ENCODE measurements around the gene ITGAV. TPM values are rescaled to one million over a fixed set of nuclear protein-coding genes. Genes with fewer than 3 reads are reported as not detected.
"Not testable (repeated sequence)": the region's sequence is repeated elsewhere in the genome, so short reads cannot be mapped to it uniquely, and the experiment has no call there.

The ITGAV gene
- total RNA-seq, 1 experiment from 2014 or later: 4.9 TPM

GRCh38 chr2:186554850-186555671 lies 34.8 kb upstream of the ITGAV start:
- H3K27ac ChIP-seq (ENCODE audit: low read length): no peak overlapping the region
- H3K9me3 ChIP-seq (ENCODE audit: low read length): no peaks in the 10 kb centered on the region
- H3K4me1 ChIP-seq (ENCODE audit: low read length): no peaks in the 10 kb centered on the region
- H3K9ac ChIP-seq (ENCODE audit: low read length): no peak overlapping the region
- no peaks in the 10 kb centered on the region for H3K9me2 ChIP-seq (replicated peaks; ENCODE audit: insufficient read depth, low read length)
- H3K36me3 ChIP-seq (ENCODE audit: insufficient read depth, low read length): no peaks in the 10 kb centered on the region
- H3K4me3 ChIP-seq (ENCODE audit: low read length): no peak overlapping the region
- DNase-seq: no peak
- no peaks in the 10 kb centered on the region for H3K79me2 ChIP-seq (ENCODE audit: low read length)
- H3K4me2 ChIP-seq (ENCODE audit: low read depth, low read length, poor library complexity, severe bottlenecking): no peak overlapping the region
- no peak overlapping the region for H2AFZ ChIP-seq (ENCODE audit: low read length)
- no peaks in the 10 kb centered on the region for H4K20me1 ChIP-seq (ENCODE audit: insufficient read depth, low read depth, low read length)
- no peaks in the 10 kb centered on the region for H3K27me3 ChIP-seq (ENCODE audit: low read length)

DNA sequence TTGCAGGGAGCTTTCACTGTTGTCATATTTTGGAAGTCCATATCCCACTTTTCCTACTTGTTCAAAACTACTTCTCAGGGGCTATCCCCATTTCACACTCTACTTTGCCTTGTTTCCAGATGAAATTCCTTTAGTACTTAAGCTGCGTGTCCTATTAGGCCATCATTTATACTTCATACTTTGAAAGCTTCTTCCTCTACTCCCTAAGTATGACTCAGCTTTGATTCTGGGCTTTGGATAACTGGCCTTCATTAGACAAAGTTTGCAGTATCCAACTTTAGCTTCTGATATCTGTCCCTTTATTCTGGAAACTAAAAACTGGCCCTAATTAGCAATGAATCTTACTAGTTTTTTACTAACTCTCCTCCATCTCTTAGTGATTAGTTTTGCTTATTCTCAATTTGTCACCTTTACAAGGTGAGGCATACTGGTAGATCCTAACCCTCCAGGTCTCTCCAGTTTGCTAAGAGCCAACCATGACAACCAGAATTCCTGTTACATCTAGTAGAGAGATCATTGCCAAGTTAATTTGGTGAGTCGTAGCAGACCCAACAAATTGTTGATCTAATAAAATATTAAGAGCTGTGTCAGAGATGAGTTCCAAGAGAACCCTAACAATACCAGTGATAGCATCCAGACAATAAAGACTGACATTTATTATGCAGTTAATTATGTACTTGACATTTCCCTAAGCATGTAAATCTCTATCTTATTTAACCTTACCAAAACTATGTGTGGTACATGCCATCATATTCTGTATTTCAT lies 31.2 kb upstream of the ITGAV start:
- no peak overlapping the region for H3K4me2 ChIP-seq (ENCODE audit: low read depth, low read length, poor library complexity, severe bottlenecking)
- H3K4me3 ChIP-seq (ENCODE audit: low read length): no peak overlapping the region
- H3K9me3 ChIP-seq (ENCODE audit: low read length): no peaks in the 10 kb centered on the region
- no peak overlapping the region for H3K27ac ChIP-seq (ENCODE audit: low read length)
- no peaks in the 10 kb centered on the region for H3K4me1 ChIP-seq (ENCODE audit: low read length)
- H3K9ac ChIP-seq (ENCODE audit: low read length): no peak overlapping the region
- H3K27me3 ChIP-seq (ENCODE audit: low read length): no peaks in the 10 kb centered on the region
- no peaks in the 10 kb centered on the region for H3K79me2 ChIP-seq (ENCODE audit: low read length)
- H3K36me3 ChIP-seq (ENCODE audit: insufficient read depth, low read length): no peaks in the 10 kb centered on the region
- no peak overlapping the region for H2AFZ ChIP-seq (ENCODE audit: low read length)
- no peak for DNase-seq
- H3K9me2 ChIP-seq (replicated peaks; ENCODE audit: insufficient read depth, low read length): no peaks in the 10 kb centered on the region
- no peaks in the 10 kb centered on the region for H4K20me1 ChIP-seq (ENCODE audit: insufficient read depth, low read depth, low read length)

- H3K9me2 ChIP-seq (replicated peaks; ENCODE audit: insufficient read depth, low read length): no peaks in the 10 kb centered on the region
- no peaks in the 10 kb centered on the region for H3K79me2 ChIP-seq (ENCODE audit: low read length)
- no peak overlapping the region for H3K4me2 ChIP-seq (ENCODE audit: low read depth, low read length, poor library complexity, severe bottlenecking)
- H3K9me3 ChIP-seq (ENCODE audit: low read length): no peaks in the 10 kb centered on the region
- H3K36me3 ChIP-seq (ENCODE audit: insufficient read depth, low read length): no peaks in the 10 kb centered on the region
- no peaks in the 10 kb centered on the region for H3K4me1 ChIP-seq (ENCODE audit: low read length)
- no peaks in the 10 kb centered on the region for H3K27me3 ChIP-seq (ENCODE audit: low read length)
- no peak overlapping the region for H3K4me3 ChIP-seq (ENCODE audit: low read length)
- H3K9ac ChIP-seq (ENCODE audit: low read length): no peak overlapping the region
- no peak overlapping the region for H2AFZ ChIP-seq (ENCODE audit: low read length)
- DNase-seq: no peak
- H4K20me1 ChIP-seq (ENCODE audit: insufficient read depth, low read depth, low read length): no peaks in the 10 kb centered on the region
- no peak overlapping the region for H3K27ac ChIP-seq (ENCODE audit: low read length)
Observed at GRCh38 chr2:186559370-186559769, 30.5 kb upstream of the ITGAV start.

DNA sequence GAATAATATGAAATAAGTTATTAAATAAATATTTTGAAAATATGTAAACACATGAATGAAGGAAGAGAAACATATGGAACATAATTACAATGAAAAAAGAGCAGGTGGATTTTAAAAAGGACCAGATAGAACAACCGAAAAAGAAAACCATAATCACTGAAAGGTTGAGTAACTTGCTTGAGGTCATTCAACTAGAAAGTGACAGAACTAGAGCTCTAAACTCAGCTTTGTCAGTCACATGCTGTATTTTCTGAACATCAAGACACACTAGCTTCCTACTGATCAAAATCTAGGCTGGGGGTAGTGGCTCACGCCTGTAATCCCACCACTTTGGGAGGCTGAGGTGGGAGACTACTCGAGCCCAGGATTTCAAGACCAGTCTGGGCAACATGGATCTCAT lies 30.0 kb upstream of the ITGAV start:
- H4K20me1 ChIP-seq (ENCODE audit: insufficient read depth, low read depth, low read length): no peaks in the 10 kb centered on the region
- no peak for DNase-seq
- H3K27me3 ChIP-seq (ENCODE audit: low read length): no peaks in the 10 kb centered on the region
- no peaks in the 10 kb centered on the region for H3K9me3 ChIP-seq (ENCODE audit: low read length)
- no peaks in the 10 kb centered on the region for H3K9me2 ChIP-seq (replicated peaks; ENCODE audit: insufficient read depth, low read length)
- H3K4me1 ChIP-seq (ENCODE audit: low read length): no peaks in the 10 kb centered on the region
- H3K4me2 ChIP-seq (ENCODE audit: low read depth, low read length, poor library complexity, severe bottlenecking): no peak overlapping the region
- H2AFZ ChIP-seq (ENCODE audit: low read length): no peak overlapping the region
- no peak overlapping the region for H3K9ac ChIP-seq (ENCODE audit: low read length)
- H3K4me3 ChIP-seq (ENCODE audit: low read length): no peak overlapping the region
- no peaks in the 10 kb centered on the region for H3K79me2 ChIP-seq (ENCODE audit: low read length)
- no peaks in the 10 kb centered on the region for H3K36me3 ChIP-seq (ENCODE audit: insufficient read depth, low read length)
- H3K27ac ChIP-seq (ENCODE audit: low read length): no peak overlapping the region

- no peaks in the 10 kb centered on the region for H3K9me3 ChIP-seq (ENCODE audit: low read length)
- no peaks in the 10 kb centered on the region for H3K4me1 ChIP-seq (ENCODE audit: low read length)
- DNase-seq: no peak
- no peaks in the 10 kb centered on the region for H3K9me2 ChIP-seq (replicated peaks; ENCODE audit: insufficient read depth, low read length)
- no peak overlapping the region for H3K4me3 ChIP-seq (ENCODE audit: low read length)
- no peaks in the 10 kb centered on the region for H3K79me2 ChIP-seq (ENCODE audit: low read length)
- H3K27ac ChIP-seq (ENCODE audit: low read length): no peak overlapping the region
- no peak overlapping the region for H3K4me2 ChIP-seq (ENCODE audit: low read depth, low read length, poor library complexity, severe bottlenecking)
- no peak overlapping the region for H2AFZ ChIP-seq (ENCODE audit: low read length)
- H3K36me3 ChIP-seq (ENCODE audit: insufficient read depth, low read length): no peaks in the 10 kb centered on the region
- no peaks in the 10 kb centered on the region for H3K27me3 ChIP-seq (ENCODE audit: low read length)
- no peaks in the 10 kb centered on the region for H4K20me1 ChIP-seq (ENCODE audit: insufficient read depth, low read depth, low read length)
- H3K9ac ChIP-seq (ENCODE audit: low read length): no peak overlapping the region
Observed at GRCh38 chr2:186560254-186560653, 29.6 kb upstream of the ITGAV start.

- DNase-seq: no peak
- no peak overlapping the region for H3K4me2 ChIP-seq (ENCODE audit: low read depth, low read length, poor library complexity, severe bottlenecking)
- H3K4me1 ChIP-seq (ENCODE audit: low read length): no peaks in the 10 kb centered on the region
- no peak overlapping the region for H2AFZ ChIP-seq (ENCODE audit: low read length)
- H3K9me2 ChIP-seq (replicated peaks; ENCODE audit: insufficient read depth, low read length): no peaks in the 10 kb centered on the region
- no peak overlapping the region for H3K4me3 ChIP-seq (ENCODE audit: low read length)
- H3K79me2 ChIP-seq (ENCODE audit: low read length): no peaks in the 10 kb centered on the region
- no peak overlapping the region for H3K27ac ChIP-seq (ENCODE audit: low read length)
- H3K9ac ChIP-seq (ENCODE audit: low read length): no peak overlapping the region
- H4K20me1 ChIP-seq (ENCODE audit: insufficient read depth, low read depth, low read length): no peaks in the 10 kb centered on the region
- no peaks in the 10 kb centered on the region for H3K27me3 ChIP-seq (ENCODE audit: low read length)
- no peaks in the 10 kb centered on the region for H3K36me3 ChIP-seq (ENCODE audit: insufficient read depth, low read length)
- H3K9me3 ChIP-seq (ENCODE audit: low read length): no peaks in the 10 kb centered on the region
Observed at GRCh38 chr2:186561467-186562208, 28.2 kb upstream of the ITGAV start.

DNA sequence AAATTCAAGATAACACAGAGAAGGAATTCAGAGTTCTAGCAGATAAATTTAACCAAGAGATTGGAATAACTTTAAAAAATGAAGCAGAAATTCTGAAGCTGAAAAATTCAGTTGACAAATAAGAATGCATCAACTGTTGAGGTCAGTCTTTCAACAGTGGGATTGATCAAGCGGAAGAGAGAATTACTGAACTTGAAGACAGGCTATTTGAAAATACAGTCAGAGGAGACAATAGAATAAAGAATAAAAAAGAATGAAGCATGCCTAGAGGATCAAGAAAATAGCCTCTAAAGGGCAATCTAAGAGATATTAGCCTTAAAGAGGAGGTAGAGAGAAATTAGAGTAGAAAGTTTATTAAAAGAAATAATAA lies 27.7 kb upstream of the ITGAV start:
- Histone ChIP-seq H3K36me3 (ENCODE audit: insufficient read depth, low read length) (no peaks in the 10 kb centered on the region), H3K27me3 (ENCODE audit: low read length) (no peaks in the 10 kb centered on the region), H3K9ac (ENCODE audit: low read length) (no peak overlapping the region), H3K79me2 (ENCODE audit: low read length) (no peaks in the 10 kb centered on the region), H3K4me3 (ENCODE audit: low read length) (no peak overlapping the region), H3K9me2 (replicated peaks; ENCODE audit: insufficient read depth, low read length) (no peaks in the 10 kb centered on the region), H3K9me3 (ENCODE audit: low read length) (no peaks in the 10 kb centered on the region), H2AFZ (ENCODE audit: low read length) (no peak overlapping the region), H3K4me1 (ENCODE audit: low read length) (no peaks in the 10 kb centered on the region), H3K27ac (ENCODE audit: low read length) (no peak overlapping the region), H4K20me1 (ENCODE audit: insufficient read depth, low read depth, low read length) (no peaks in the 10 kb centered on the region), H3K4me2 (ENCODE audit: low read depth, low read length, poor library complexity, severe bottlenecking) (no peak overlapping the region)
- DNase-seq: no peak

- H4K20me1 ChIP-seq (ENCODE audit: insufficient read depth, low read depth, low read length); H3K9ac ChIP-seq (ENCODE audit: low read length); H3K79me2 ChIP-seq (ENCODE audit: low read length); H3K36me3 ChIP-seq (ENCODE audit: insufficient read depth, low read length); H2AFZ ChIP-seq (ENCODE audit: low read length); H3K27ac ChIP-seq (ENCODE audit: low read length); H3K4me3 ChIP-seq (ENCODE audit: low read length); H3K4me1 ChIP-seq (ENCODE audit: low read length); H3K9me3 ChIP-seq (ENCODE audit: low read length); H3K9me2 ChIP-seq (replicated peaks; ENCODE audit: insufficient read depth, low read length); H3K27me3 ChIP-seq (ENCODE audit: low read length); H3K4me2 ChIP-seq (ENCODE audit: low read depth, low read length, poor library complexity, severe bottlenecking); DNase-seq: not testable (repeated sequence)
Observed at GRCh38 chr2:186568600-186568999, 21.3 kb upstream of the ITGAV start.

All from Karpas-422 (cell line).